Upper lobe of left lung (tissue), 4 donors: ENCODE measurements around the gene TSPAN12.

ENCODE experiments used
- CTCF ChIP-seq, 6 experiments: fragments of 450-650 bp in 4 of 6; fragments of 200-600 bp in 2 of 6; sonication (generic) in 2 of 6; IDR thresholded peaks; one replicate each; pipeline ENCODE4 v1.5.1; 2016 to 2019; ENCODE audit warnings: antibody characterized with exemption in 6 of 6
- POLR2A ChIP-seq, 4 donors: fragments of 450-650 bp; IDR thresholded peaks; one replicate each; pipeline ENCODE4 v1.5.1; 2016 to 2017; ENCODE audit warnings: antibody characterized with exemption in 4 of 4, mild to moderate bottlenecking in 2 of 4

- TF ChIP-seq POLR2A (IDR thresholded peaks at IDR 0.05) (no peak), CTCF (IDR thresholded peaks at IDR 0.05) (no peak)
Observed at GRCh38 chr7:120833546-120833945, 24.4 kb downstream of the TSPAN12 start.
